Hematopoietic multipotent progenitor cell treated with erythropoietin and hydrocortisone succinate and interleukin-3 and kit ligand, for 4 days (in vitro differentiated cells): ENCODE measurements around the gene ALPI.

Experiments used
- DNase-seq: peaks from one replicate; pipeline ENCODE4 v3.0.0-alpha.2; 2015

ALPI gene

DNA sequence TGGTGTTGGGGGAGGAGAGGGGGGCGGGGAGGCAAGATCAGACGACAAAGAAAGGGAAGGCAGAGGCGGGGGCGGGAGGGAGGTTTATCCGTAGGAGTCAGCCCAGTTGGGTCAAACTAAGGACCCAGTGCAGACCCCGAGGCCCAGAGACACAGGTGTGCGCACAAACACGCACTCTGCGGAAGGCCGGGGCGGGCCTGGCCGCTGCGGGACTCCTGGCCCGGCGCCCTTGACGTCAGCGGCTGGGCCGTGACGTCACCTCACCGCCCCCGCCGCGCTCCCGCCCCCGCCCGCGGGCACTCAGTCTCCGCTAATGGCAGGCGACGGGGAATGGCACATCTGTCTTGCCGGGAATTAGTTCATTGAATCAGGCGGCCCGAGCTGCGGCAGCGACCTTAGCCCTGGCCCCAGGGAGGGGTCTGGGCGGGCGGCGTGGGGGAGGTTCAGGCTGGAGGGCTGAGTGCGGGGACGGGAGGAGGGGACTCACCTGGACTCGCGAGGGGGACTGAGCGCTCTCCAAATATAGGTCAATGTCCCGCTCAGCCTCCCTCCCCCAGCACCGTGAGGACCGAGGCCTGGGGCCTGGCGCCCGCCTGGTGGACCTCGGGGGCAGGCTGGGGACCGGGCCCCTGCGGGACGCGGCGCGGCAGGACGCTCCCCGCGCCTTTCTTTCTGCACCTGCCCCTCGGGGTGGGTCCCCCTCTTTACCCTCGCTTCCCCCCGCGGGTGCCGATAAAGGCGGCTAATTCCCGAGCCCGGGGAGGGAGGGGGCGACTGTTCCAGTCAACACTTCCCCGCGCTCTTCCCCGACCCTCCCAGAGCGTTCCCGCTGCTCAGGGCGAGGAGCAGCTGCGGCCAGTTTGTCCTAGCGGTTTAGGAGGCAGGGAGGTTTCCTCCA lies 47.2 kb downstream of the ALPI start:
- no peak for DNase-seq

DNA sequence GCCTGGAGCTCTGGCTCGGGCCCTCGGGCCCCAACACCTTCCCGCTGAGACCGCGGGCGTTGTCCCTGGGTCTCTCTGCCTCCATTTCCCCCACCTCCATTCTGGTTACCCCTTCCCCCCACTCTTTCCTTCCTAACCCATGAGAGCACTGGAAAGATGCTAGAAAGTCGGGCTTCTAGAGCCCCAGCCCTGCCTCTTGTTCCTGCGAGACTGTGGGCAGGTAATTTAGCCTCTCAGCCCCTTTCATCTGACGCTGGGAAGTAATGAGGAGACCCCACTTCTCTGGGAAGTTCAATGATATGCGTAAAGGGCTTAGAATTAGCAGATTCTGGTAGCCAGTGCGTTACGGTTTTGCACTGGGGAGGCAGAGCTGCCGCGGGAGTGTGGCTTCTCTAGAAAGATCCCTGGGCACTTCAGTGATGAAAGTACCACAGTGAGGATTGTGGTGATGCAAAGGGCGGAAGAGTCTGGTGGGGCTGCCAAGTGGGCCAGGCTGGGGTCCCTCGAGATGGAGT lies 47.9 kb downstream of the ALPI start:
- DNase-seq, result no peak

GRCh38 chr2:232504438-232504837 lies 48.5 kb downstream of the ALPI start:
- no peak for DNase-seq

- DNase-seq, result no peak
Observed at GRCh38 chr2:232505856-232506255, 49.9 kb downstream of the ALPI start.

DNA sequence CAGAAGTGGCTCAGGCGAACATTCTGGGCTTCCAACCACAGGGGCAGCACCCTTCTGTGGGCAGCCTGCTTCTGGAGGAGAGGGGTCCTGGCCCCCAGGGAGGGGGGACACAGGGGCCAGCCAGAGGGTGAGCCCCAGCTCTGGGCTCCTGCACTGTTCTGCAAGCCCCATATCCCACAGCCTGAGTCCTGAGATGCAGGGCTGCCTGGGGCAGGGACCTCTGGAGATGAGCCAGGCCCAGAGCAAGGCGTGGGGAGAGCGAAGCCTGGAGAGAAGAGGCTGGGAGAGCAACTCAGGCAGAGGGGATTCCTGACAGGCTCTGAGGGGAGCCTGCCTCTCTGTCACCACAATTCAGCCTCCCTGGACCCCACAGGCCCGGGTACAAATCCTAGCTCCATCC lies 50.8 kb downstream of the ALPI start:
- no peak for DNase-seq

GRCh38 chr2:232508251-232508650 lies 52.3 kb downstream of the ALPI start:
- no peak for DNase-seq
